Measurements from ENCODE around the gene RBFOX2.

GRCh38 chr22:35830305-35830704, 198.3 kb downstream of the RBFOX2 start:
- no peak for TF ChIP-seq CTCF (IDR thresholded peaks at IDR 0.05; ENCODE audit: low read depth, low read length, missing input control)
- TF ChIP-seq GABPA (IDR thresholded peaks at IDR 0.05 in 1 of 2, conservative IDR thresholded peaks at IDR 0.05 in 1 of 2), result no peak
- no peak for TF ChIP-seq MAX (IDR thresholded peaks at IDR 0.05)
- no peak for TF ChIP-seq EGR1 (IDR thresholded peaks at IDR 0.05; ENCODE audit: low read depth in 2 of 2)
- TF ChIP-seq REST (IDR thresholded peaks at IDR 0.05), result no peak
- TF ChIP-seq FOXA1 (IDR thresholded peaks at IDR 0.05), result no peak
- TF ChIP-seq TAF1 (conservative IDR thresholded peaks at IDR 0.05), result no peak
